A549 treated with CpdA at 1 μM for 4 hours (cell line): ENCODE measurements around the gene ARHGEF19. TPM values are rescaled to one million over a fixed set of nuclear protein-coding genes. Genes with fewer than 3 reads are reported as not detected.

Experiments used
- total RNA-seq: library from RNA; stranded (reverse); fragments of 200-300 nt; extraction: Qiagen RNA extraction; gene quantifications from 5 replicates; pipeline ENCODE4 v1.2.3, GENCODE V29; 2022; ENCODE audit warnings: low read depth

Gene ARHGEF19
- total RNA-seq = 5.7 to 7.8 TPM (median 6.4 TPM) in 5 replicates

DNA sequence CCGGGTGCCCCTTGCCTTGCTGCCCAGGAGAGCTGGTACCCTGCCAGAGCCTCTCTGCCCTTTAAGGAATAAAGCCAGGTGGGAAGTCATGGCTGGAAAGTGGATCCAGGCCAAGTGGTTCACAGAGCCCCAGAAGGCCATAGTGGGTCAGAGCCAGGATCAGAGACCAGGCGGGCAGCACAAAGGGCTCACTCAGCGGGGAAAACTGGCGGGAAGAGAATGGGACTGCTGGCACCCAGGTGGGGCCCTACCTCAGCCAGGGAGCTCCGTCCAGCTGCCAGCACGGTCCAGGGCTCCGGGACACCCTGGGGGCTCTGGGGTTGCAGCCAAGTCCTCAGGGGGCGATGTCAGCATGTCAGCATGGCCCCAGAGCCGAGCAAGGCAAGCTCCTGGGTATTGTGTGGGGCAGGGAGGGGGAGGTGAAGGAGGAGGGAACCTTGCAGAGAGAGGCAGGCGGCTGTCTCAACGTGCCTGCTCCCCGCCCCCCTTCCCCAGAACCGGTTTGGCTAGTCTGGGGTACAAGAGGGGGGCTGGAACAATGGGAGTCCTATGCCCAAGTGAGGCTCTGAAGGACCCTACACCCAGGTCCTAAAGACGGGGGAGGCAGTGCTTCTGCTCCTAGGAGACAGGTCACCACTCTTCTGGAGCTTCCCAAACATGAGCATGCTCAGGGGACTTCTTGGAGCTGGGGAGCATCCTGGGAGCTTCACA lies at the start of gene ARHGEF19:
Gene ARHGEF19 (minus strand): TSS at position 402 of the 711 bp plus-strand sequence. CDS start 3,598 bp downstream, outside the sequence.

DNA sequence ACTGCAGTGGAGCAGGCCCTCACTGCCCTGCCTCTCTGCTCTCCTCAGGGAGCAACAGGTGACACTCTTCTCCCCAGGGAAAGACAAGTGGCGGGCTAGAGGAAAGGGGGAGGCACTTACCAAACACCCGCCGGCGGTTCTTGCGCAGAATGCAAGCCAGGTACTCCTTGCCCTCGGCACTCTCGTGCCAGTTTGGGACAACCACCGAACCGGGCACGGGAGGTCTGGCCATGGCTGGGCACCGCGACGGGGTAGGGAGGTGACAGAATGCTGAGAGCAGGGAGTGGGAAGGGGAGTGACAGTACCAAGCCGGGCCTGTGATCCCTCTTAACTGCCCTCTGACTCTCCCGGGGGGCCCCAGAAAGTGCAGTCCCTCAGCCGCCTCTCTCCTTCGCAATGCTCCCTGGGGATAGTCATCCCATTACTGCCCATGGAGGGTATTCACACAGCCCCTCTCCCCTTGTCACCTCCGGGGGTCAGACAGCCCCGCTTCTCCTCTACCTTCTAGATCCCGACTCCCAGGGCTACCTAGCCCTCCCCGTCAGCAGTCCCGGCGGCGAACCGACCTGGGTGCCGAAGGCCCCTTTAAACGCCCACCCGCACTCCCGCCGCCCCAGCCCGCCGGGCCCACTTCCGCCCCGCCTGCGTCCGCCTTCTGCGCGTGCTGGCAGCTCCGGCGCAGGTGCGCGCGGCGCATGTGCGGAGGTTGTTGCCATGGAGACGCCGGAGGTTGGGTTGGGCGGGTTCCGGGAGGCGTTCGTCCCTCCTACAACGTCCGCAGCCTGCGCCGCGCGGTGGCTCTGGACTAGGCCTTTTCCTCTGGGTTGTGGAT lies 24.3 kb upstream of the ARHGEF19 start, which contains the start of gene CPLANE2:
Gene CPLANE2 (minus strand): TSS at position 673 of the 832 bp plus-strand sequence. CDS start 441 bp downstream, at position 232.

DNA sequence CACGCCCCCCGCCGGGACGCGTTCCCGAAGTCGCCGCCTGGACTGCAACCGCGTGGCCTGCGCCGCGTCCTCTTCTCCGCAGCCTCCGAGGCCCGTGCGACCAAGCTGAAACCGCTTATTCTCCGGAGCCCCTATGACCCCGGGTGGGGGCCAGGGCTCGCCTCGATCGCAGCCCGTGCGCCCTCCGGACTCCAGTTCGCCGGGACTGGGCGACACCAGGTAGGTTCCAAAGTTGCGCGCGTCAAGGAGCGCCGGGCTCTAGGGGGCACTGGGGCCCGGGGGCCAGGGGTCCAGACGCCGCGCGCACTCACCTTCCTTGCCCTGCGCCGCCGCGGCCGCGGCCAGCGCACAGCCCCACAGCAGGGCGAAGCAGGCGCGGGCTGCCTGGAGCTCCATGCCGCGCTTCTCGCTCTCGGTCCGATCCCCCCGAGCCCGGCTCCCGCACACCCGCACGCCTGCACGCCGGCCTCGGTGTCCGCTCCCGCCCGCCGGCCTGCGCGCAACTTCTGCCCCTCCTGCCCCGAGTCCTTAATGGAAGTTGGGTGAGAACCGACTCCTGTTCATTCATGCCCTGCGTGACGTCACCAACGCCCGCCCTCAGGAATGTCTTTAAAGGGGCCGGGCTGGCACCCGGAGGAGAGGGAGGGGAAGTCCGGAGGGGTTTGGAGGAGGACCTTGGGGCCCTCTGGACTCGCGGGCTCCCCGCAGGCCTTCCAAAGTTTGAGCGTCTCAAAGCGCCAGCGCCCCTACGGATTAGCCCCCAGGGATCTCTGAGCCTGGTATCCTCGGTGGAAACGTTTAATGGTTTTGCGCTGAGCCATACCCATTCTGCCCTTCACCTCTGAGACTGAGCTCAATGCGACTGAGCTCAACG lies 56.7 kb downstream of the ARHGEF19 start, which contains the start of gene EPHA2:
Gene EPHA2 (minus strand): TSS at position 533 of the 874 bp plus-strand sequence. CDS start 137 bp downstream, at position 396.

Other genes starting within 250 kb of the ARHGEF19 start
- 12.1 to 14.9 TPM (median 13.1 TPM) in 5 replicates for gene ZBTB17, start 236.6 kb downstream of the ARHGEF19 start, total RNA-seq
- gene SRARP, start 208.4 kb downstream of the ARHGEF19 start, total RNA-seq = 0.02 TPM in 1 of 5 replicates, not detected in the others
- not detected in 5 replicates for gene HSPB7, start 194.6 kb downstream of the ARHGEF19 start, total RNA-seq
- 0.06 to 0.13 TPM (median 0.07 TPM) in 3 of 5 replicates, not detected in the others for gene CLCNKA, start 190.6 kb downstream of the ARHGEF19 start, total RNA-seq
- 0.03 to 0.09 TPM in 2 of 5 replicates, not detected in the others for gene CLCNKB, start 168.9 kb downstream of the ARHGEF19 start, total RNA-seq
- gene FAM131C, start 139.0 kb downstream of the ARHGEF19 start, total RNA-seq = 10.7 to 19.4 TPM (median 16.5 TPM) in 5 replicates
- 104 to 139 TPM (median 130 TPM) in 5 replicates for gene EPHA2, start 56.6 kb downstream of the ARHGEF19 start, total RNA-seq
- gene CPLANE2, start 24.5 kb upstream of the ARHGEF19 start, total RNA-seq = 2.4 to 4.8 TPM (median 3.6 TPM) in 5 replicates
- gene FBXO42, start 139.8 kb upstream of the ARHGEF19 start, total RNA-seq = 8.6 to 9.3 TPM (median 8.7 TPM) in 5 replicates
- gene SZRD1, start 154.6 kb upstream of the ARHGEF19 start, total RNA-seq = 75.5 to 95.8 TPM (median 89.8 TPM) in 5 replicates
- 0.06 to 0.12 TPM (median 0.09 TPM) in 4 of 5 replicates, not detected in the other for gene SPATA21, start 224.8 kb upstream of the ARHGEF19 start, total RNA-seq
- 40.3 to 42.7 TPM (median 40.6 TPM) in 5 replicates for gene NECAP2, start 228.1 kb upstream of the ARHGEF19 start, total RNA-seq